PC-9 (cell line): Measurements from ENCODE around the gene CACNA1H.

Source experiments
- EZH2 ChIP-seq: fragments of 200-600 bp; sonication (generic); IDR thresholded peaks from 2 replicates; pipeline ENCODE4 v1.8.0; 2017; ENCODE audit warnings: antibody characterized with exemption, low read depth
- TF ChIP-seq, protein P1 (sequence below): fragments of 200-600 bp; sonication (generic); conservative IDR thresholded peaks from 2 replicates; pipeline ENCODE4 v1.6.1; 2017; ENCODE audit warnings: mixed run types, antibody characterized with exemption, mild to moderate bottlenecking, moderate library complexity

DNA sequence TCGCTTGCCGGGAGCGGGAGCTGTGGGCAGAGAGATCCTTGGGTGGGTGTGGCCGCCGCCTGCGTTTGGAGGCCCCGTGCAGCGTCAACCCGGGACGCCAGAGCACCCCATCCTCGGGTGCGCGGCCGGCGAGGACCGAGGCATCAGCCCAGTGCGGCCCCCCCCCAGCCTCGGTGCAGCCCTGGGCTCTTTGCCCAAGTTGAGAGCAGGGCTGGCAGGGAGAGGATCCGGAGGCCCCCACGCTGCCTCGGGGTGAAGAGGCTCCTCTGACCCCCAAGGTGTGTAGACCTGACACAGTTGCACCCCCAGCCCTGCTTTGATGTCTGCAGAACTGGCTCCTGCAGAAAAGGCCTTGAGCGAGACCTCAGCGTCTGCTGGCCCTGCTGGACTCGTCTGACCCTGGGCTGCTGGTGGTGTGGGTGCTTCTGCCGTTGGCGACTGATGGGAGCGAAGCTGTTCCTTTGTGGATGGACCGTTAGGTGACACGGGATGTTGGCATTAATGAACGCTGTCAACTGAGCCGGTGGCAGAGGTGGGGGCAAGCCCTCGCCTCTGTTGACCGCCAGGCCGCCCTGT, 8.0 kb downstream of the CACNA1H start:
- TF ChIP-seq, protein P1, sequence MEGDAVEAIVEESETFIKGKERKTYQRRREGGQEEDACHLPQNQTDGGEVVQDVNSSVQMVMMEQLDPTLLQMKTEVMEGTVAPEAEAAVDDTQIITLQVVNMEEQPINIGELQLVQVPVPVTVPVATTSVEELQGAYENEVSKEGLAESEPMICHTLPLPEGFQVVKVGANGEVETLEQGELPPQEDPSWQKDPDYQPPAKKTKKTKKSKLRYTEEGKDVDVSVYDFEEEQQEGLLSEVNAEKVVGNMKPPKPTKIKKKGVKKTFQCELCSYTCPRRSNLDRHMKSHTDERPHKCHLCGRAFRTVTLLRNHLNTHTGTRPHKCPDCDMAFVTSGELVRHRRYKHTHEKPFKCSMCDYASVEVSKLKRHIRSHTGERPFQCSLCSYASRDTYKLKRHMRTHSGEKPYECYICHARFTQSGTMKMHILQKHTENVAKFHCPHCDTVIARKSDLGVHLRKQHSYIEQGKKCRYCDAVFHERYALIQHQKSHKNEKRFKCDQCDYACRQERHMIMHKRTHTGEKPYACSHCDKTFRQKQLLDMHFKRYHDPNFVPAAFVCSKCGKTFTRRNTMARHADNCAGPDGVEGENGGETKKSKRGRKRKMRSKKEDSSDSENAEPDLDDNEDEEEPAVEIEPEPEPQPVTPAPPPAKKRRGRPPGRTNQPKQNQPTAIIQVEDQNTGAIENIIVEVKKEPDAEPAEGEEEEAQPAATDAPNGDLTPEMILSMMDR: no peak
- TF ChIP-seq EZH2: no peak
